Lower leg skin (tissue), 3 donors: ENCODE results near the gene WDR75.

Experiments
- POLR2A ChIP-seq, 2 donors: fragments of 450-650 bp; IDR thresholded peaks; one replicate each; pipeline ENCODE4 v1.6.1; 2016 to 2017; ENCODE audit warnings: antibody characterized with exemption in 2 of 2, mild to moderate bottlenecking in 1 of 2, moderate library complexity in 1 of 2
- TF ChIP-seq, protein P1 (sequence below), 3 donors: fragments of 450-650 bp; IDR thresholded peaks; one replicate each; pipeline ENCODE4 v1.5.1; 2016; ENCODE audit warnings: antibody characterized with exemption in 3 of 3, mild to moderate bottlenecking in 3 of 3, moderate library complexity in 2 of 3

DNA sequence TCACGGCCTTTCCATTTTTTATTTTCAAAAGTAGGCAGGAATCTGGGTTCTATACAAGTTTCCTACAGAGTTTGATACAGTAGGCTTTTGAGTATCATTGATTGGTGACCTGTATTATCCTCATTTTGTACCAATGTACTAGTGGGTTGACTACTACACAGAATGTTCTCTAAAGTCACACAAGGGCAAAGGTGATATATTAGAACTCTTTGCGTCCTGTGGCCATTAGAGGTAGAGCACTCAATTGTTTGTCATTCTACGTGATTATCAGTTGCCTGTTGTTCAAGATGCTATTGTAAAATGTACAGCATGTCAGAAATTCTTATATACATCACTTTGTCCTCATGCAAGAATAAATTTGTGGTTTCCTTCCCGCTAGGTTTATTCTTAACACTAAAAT is 24.8 kb downstream of the WDR75 start:
- TF ChIP-seq, protein P1, sequence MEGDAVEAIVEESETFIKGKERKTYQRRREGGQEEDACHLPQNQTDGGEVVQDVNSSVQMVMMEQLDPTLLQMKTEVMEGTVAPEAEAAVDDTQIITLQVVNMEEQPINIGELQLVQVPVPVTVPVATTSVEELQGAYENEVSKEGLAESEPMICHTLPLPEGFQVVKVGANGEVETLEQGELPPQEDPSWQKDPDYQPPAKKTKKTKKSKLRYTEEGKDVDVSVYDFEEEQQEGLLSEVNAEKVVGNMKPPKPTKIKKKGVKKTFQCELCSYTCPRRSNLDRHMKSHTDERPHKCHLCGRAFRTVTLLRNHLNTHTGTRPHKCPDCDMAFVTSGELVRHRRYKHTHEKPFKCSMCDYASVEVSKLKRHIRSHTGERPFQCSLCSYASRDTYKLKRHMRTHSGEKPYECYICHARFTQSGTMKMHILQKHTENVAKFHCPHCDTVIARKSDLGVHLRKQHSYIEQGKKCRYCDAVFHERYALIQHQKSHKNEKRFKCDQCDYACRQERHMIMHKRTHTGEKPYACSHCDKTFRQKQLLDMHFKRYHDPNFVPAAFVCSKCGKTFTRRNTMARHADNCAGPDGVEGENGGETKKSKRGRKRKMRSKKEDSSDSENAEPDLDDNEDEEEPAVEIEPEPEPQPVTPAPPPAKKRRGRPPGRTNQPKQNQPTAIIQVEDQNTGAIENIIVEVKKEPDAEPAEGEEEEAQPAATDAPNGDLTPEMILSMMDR (IDR thresholded peaks at IDR 0.05): no peak
- no peak for TF ChIP-seq POLR2A (IDR thresholded peaks at IDR 0.05)
